ENCODE results near the gene NRG2. TPM values are rescaled to one million over a fixed set of nuclear protein-coding genes. Genes with fewer than 3 reads are reported as not detected.

NRG2 gene
- total RNA-seq, 4 donors from 2014 or later = 2.5 to 21.2 (median 4.5) TPM; not detected in 1

- no peaks in the 10 kb centered on the region for H3K27me3 ChIP-seq
- no peaks in the 10 kb centered on the region for H3K9me3 ChIP-seq
- H3K27ac ChIP-seq = no peak overlapping the region
- intact Hi-C loops (cut with DNase I; ENCODE audit: low total_unique reads) = no loop called here
- H3K4me1 ChIP-seq = no peaks in the 10 kb centered on the region
- H3K36me3 ChIP-seq = no peaks in the 10 kb centered on the region
- TF ChIP-seq CTCF (IDR thresholded peaks at IDR 0.05) (no peak), POLR2A (IDR thresholded peaks at IDR 0.05) (no peak)
- H3K4me3 ChIP-seq = no peak overlapping the region
- no peak for DNase-seq
These were observed 68.4 kb downstream of the NRG2 start for GRCh38 chr5:139974661-139975060.

GRCh38 chr5:139971202-139971725 is 71.8 kb downstream of the NRG2 start:
- no peaks in the 10 kb centered on the region for H3K9me3 ChIP-seq
- TF ChIP-seq CTCF (IDR thresholded peaks at IDR 0.05) (no peak), POLR2A (IDR thresholded peaks at IDR 0.05) (no peak)
- H3K4me3 ChIP-seq = no peak overlapping the region
- H3K27ac ChIP-seq = no peak overlapping the region
- intact Hi-C loops (cut with DNase I; ENCODE audit: low total_unique reads) = no loop called here
- H3K27me3 ChIP-seq = no peaks in the 10 kb centered on the region
- no peaks in the 10 kb centered on the region for H3K4me1 ChIP-seq
- no peaks in the 10 kb centered on the region for H3K36me3 ChIP-seq
- no peak for DNase-seq

GRCh38 chr5:139969318-139969717 is 73.8 kb downstream of the NRG2 start:
- H3K9me3 ChIP-seq = no peaks in the 10 kb centered on the region
- TF ChIP-seq CTCF (IDR thresholded peaks at IDR 0.05) (no peak), POLR2A (IDR thresholded peaks at IDR 0.05) (no peak)
- H3K36me3 ChIP-seq = no peaks in the 10 kb centered on the region
- DNase-seq = no peak
- H3K4me1 ChIP-seq = no peaks in the 10 kb centered on the region
- intact Hi-C loops (cut with DNase I; ENCODE audit: low total_unique reads) = loop anchor here (10.0 kb wide), 1 partner anchor 175 kb away; the partner anchor contains the start of gene PSD2
- H3K27ac ChIP-seq = no peak overlapping the region
- no peaks in the 10 kb centered on the region for H3K27me3 ChIP-seq
- no peak overlapping the region for H3K4me3 ChIP-seq

GRCh38 chr5:139968547-139969261 is 74.4 kb downstream of the NRG2 start:
- Histone ChIP-seq H3K27ac (no peak overlapping the region), H3K9me3 (no peaks in the 10 kb centered on the region), H3K36me3 (no peaks in the 10 kb centered on the region), H3K27me3 (no peaks in the 10 kb centered on the region), H3K4me1 (no peaks in the 10 kb centered on the region), H3K4me3 (no peak overlapping the region)
- intact Hi-C loops (cut with DNase I; ENCODE audit: low total_unique reads) = loop anchor here (10.0 kb wide), 1 partner anchor 174 kb away; the partner anchor contains the start of gene PSD2
- peak; percentile 67 to 84 for DNase-seq
- TF ChIP-seq POLR2A (IDR thresholded peaks at IDR 0.05) (no peak), CTCF (IDR thresholded peaks at IDR 0.05) (peak; percentile 90 to 100 (median 98))

GRCh38 chr5:139967353-139967752 is 75.7 kb downstream of the NRG2 start:
- Histone ChIP-seq H3K36me3 (no peaks in the 10 kb centered on the region), H3K9me3 (no peaks in the 10 kb centered on the region), H3K27ac (no peak overlapping the region), H3K27me3 (no peaks in the 10 kb centered on the region), H3K4me3 (no peak overlapping the region), H3K4me1 (no peaks in the 10 kb centered on the region)
- DNase-seq = no peak
- intact Hi-C loops (cut with DNase I; ENCODE audit: low total_unique reads) = loop anchor here (10.0 kb wide), 1 partner anchor 173 kb away; the partner anchor contains the start of gene PSD2
- no peak for TF ChIP-seq POLR2A (IDR thresholded peaks at IDR 0.05)
- no peak for TF ChIP-seq CTCF (IDR thresholded peaks at IDR 0.05)

Data from uterus (tissue), 4 donors.